H1 (cell line): ENCODE measurements around the gene CDC73. TPM values are rescaled to one million over a fixed set of nuclear protein-coding genes. Genes with fewer than 3 reads are reported as not detected.

Experiments
- CTCF ChIA-PET: fragments of 300-600 bp; sonication (Branson Sonifier 250); formaldehyde crosslinking; loops from one replicate; lab custom pipeline; 2021; ENCODE audit not compliant: partially characterized antibody; lab: Charles Lee
- POLR2A ChIA-PET: fragments of 300-600 bp; sonication (Branson Sonifier 250); formaldehyde crosslinking; loops from one replicate; lab custom pipeline; 2021; ENCODE audit warnings: inconsistent platforms; ENCODE audit not compliant: partially characterized antibody; lab: Charles Lee
- DNase-seq, 2 experiments: peaks; one replicate each; pipeline versions ENCODE4 v3.0.0 to v3.0.0-alpha.2; 2010 to 2022; ENCODE audit warnings: low spot score in 2 of 2, low read depth in 1 of 2, mixed read lengths in 1 of 2
- FAIRE-seq: peaks from 2 replicates; lab custom pipeline; 2011; peaks lifted over from hg19 to GRCh38; lab: Jason Lieb, UNC
- H2AFZ ChIP-seq: 2 replicates; pipeline ENCODE4 v1.8.1; 2012; ENCODE audit warnings: low read length, inconsistent platforms
- H2AK5ac ChIP-seq: 2 replicates; pipeline ENCODE4 v1.6.1; 2013; ENCODE audit warnings: low read depth, low read length
- H2BK120ac ChIP-seq: replicated peaks from 2 replicates; pipeline ENCODE3; 2013; ENCODE audit warnings: low read depth, low read length, inconsistent platforms
- H2BK12ac ChIP-seq: 2 replicates; pipeline ENCODE4 v1.6.1; 2013; ENCODE audit warnings: low read depth, low read length
- H2BK15ac ChIP-seq: 2 replicates; pipeline ENCODE4 v1.6.1; 2013; ENCODE audit warnings: low read length
- H2BK20ac ChIP-seq: 2 replicates; pipeline ENCODE4 v1.6.1; 2013; ENCODE audit warnings: low read length
- H2BK5ac ChIP-seq: 2 replicates; pipeline ENCODE4 v1.6.1; 2013; ENCODE audit warnings: low read depth, low read length
- H3K14ac ChIP-seq: 2 replicates; pipeline ENCODE4 v1.6.1; 2013; ENCODE audit warnings: inconsistent platforms; ENCODE audit not compliant: insufficient read length
- H3K18ac ChIP-seq: 2 replicates; pipeline ENCODE4 v1.6.1; 2013; ENCODE audit warnings: low read length; ENCODE audit errors: extremely low read depth
- H3K23ac ChIP-seq: 2 replicates; pipeline ENCODE4 v1.6.1; 2013; ENCODE audit warnings: inconsistent platforms; ENCODE audit not compliant: insufficient read length
- H3K23me2 ChIP-seq: 2 replicates; pipeline ENCODE4 v1.6.1; 2013; ENCODE audit warnings: low read depth, low read length
- H3K27ac ChIP-seq: 2 replicates; pipeline ENCODE4 v1.6.1; 2011; ENCODE audit warnings: low read depth, low read length, inconsistent platforms
- H3K27me3 ChIP-seq, 4 experiments: replicated peaks in 1 of 4; 1 replicate in 1 of 4; 2 replicates in 3 of 4; pipeline versions ENCODE4 v1.6.1 to v1.8.1; 2011 to 2013; ENCODE audit warnings: low read length in 3 of 4, mild to moderate bottlenecking in 3 of 4, inconsistent platforms in 2 of 4, mixed read lengths in 2 of 4, moderate library complexity in 1 of 4; ENCODE audit not compliant: control insufficient read depth in 3 of 4, insufficient read depth in 3 of 4; ENCODE audit errors: extremely low read depth in 1 of 4
- H3K36me3 ChIP-seq, 4 experiments: 2 replicates each; pipeline versions ENCODE4 v1.6.1 to v1.8.1; 2011 to 2013; ENCODE audit warnings: mild to moderate bottlenecking in 4 of 4, low read length in 3 of 4, moderate library complexity in 2 of 4, control low read depth in 1 of 4, inconsistent platforms in 1 of 4; ENCODE audit not compliant: insufficient read depth in 4 of 4, control insufficient read depth in 2 of 4
- H3K4ac ChIP-seq: replicated peaks from 2 replicates; pipeline ENCODE3; 2013; ENCODE audit warnings: low read length, low read depth, mixed read lengths, inconsistent platforms; ENCODE audit not compliant: insufficient read length
- H3K4me1 ChIP-seq, 4 experiments: replicated peaks in 1 of 4; 1 replicate in 1 of 4; 2 replicates in 3 of 4; pipeline versions ENCODE4 v1.6.1 to v1.8.1; 2011 to 2013; ENCODE audit warnings: low read length in 3 of 4, inconsistent platforms in 2 of 4, mixed read lengths in 1 of 4; ENCODE audit not compliant: insufficient read depth in 4 of 4, control insufficient read depth in 3 of 4
- H3K4me2 ChIP-seq, 2 experiments: 2 replicates each; pipeline versions ENCODE4 v1.6.1 to v1.8.1; 2011 to 2013; ENCODE audit warnings: low read depth in 2 of 2, low read length in 2 of 2, control low read depth in 1 of 2, inconsistent platforms in 1 of 2, mild to moderate bottlenecking in 1 of 2; ENCODE audit not compliant: insufficient read depth in 1 of 2
- H3K4me3 ChIP-seq, 4 experiments: fragments of 200-600, 300-600 bp in 1 of 4; sonication (generic), shearing (Covaris generic), sonication (Bioruptor Twin) in 1 of 4; 2 replicates each; pipeline versions ENCODE4 v1.5.1 to v1.8.1; 2011 to 2016; ENCODE audit warnings: low read length in 4 of 4, low read depth in 3 of 4, control low read depth in 2 of 4, inconsistent platforms in 2 of 4, mild to moderate bottlenecking in 2 of 4, mixed read lengths in 1 of 4, moderate library complexity in 1 of 4; ENCODE audit not compliant: insufficient read depth in 2 of 4; ENCODE audit errors: extremely low read depth in 1 of 4
- H3K56ac ChIP-seq: replicated peaks from 2 replicates; pipeline ENCODE3; 2013; ENCODE audit warnings: low read depth, mild to moderate bottlenecking, mixed read lengths, low read length, inconsistent platforms; ENCODE audit not compliant: insufficient read length
- H3K79me1 ChIP-seq: 2 replicates; pipeline ENCODE4 v1.6.1; 2013; ENCODE audit warnings: low read depth, low read length, control low read depth
- H3K79me2 ChIP-seq, 2 experiments: 2 replicates each; pipeline versions ENCODE4 v1.6.1 to v1.8.1; 2012 to 2013; ENCODE audit warnings: low read length in 2 of 2, mild to moderate bottlenecking in 2 of 2, inconsistent platforms in 1 of 2; ENCODE audit not compliant: insufficient read depth in 2 of 2, control insufficient read depth in 1 of 2
- H3K9ac ChIP-seq, 4 experiments: replicated peaks in 1 of 4; 1 replicate in 1 of 4; 2 replicates in 3 of 4; pipeline versions ENCODE4 v1.6.1 to v1.8.1; 2011 to 2013; ENCODE audit warnings: low read depth in 3 of 4, low read length in 3 of 4, control low read depth in 2 of 4, mild to moderate bottlenecking in 2 of 4, moderate library complexity in 2 of 4, inconsistent platforms in 1 of 4; ENCODE audit errors: extremely low read depth in 1 of 4
- H3K9me3 ChIP-seq, 2 experiments: 2 replicates each; pipeline versions ENCODE4 v1.6.1 to v1.8.1; 2012 to 2013; ENCODE audit warnings: mild to moderate bottlenecking in 2 of 2, moderate library complexity in 2 of 2, control low read depth in 1 of 2, inconsistent platforms in 1 of 2, low read depth in 1 of 2, low read length in 1 of 2, mixed read lengths in 1 of 2; ENCODE audit not compliant: insufficient read depth in 2 of 2
- H4K20me1 ChIP-seq, 2 experiments: replicated peaks in 1 of 2; 2 replicates each; pipeline versions ENCODE3 to v1.8.1; 2011 to 2013; ENCODE audit warnings: inconsistent platforms in 2 of 2, low read length in 2 of 2, mild to moderate bottlenecking in 1 of 2; ENCODE audit not compliant: insufficient read depth in 2 of 2, control insufficient read depth in 1 of 2
- H4K5ac ChIP-seq: 2 replicates; pipeline ENCODE4 v1.6.1; 2013; ENCODE audit warnings: low read length, low read depth, mixed read lengths, inconsistent platforms; ENCODE audit not compliant: insufficient read length
- H4K8ac ChIP-seq: 2 replicates; pipeline ENCODE4 v1.8.0; 2013; ENCODE audit warnings: mild to moderate bottlenecking, moderate library complexity, low read length, inconsistent platforms; ENCODE audit not compliant: insufficient read depth; ENCODE audit errors: extremely low read depth
- H4K91ac ChIP-seq: replicated peaks from 2 replicates; pipeline ENCODE3; 2013; ENCODE audit warnings: low read length, mixed read lengths, inconsistent platforms; ENCODE audit not compliant: insufficient read length
- BCL11A ChIP-seq, 2 experiments: IDR thresholded peaks; one replicate each; pipeline ENCODE4 v1.6.1; 2011; ENCODE audit warnings: low read depth in 2 of 2, low read length in 2 of 2, mild to moderate bottlenecking in 2 of 2
- BRCA1 ChIP-seq: IDR thresholded peaks from 2 replicates; pipeline ENCODE4 v1.6.1; 2012; ENCODE audit warnings: low read depth, low read length, improper control_type of control experiment
- CHD2 ChIP-seq: IDR thresholded peaks from 2 replicates; pipeline ENCODE4 v1.6.1; 2012; ENCODE audit warnings: low read length, improper control_type of control experiment
- CTBP2 ChIP-seq: IDR thresholded peaks from 2 replicates; pipeline ENCODE4 v1.7.0; 2011; ENCODE audit warnings: borderline replicate concordance, mild to moderate bottlenecking, moderate library complexity, mixed read lengths, low read length; ENCODE audit not compliant: insufficient read depth, insufficient read length
- JUND ChIP-seq: IDR thresholded peaks from 2 replicates; pipeline ENCODE4 v1.6.1; 2011; ENCODE audit warnings: mild to moderate bottlenecking, improper control_type of control experiment, low read length
- MAFK ChIP-seq: IDR thresholded peaks from 2 replicates; pipeline ENCODE4 v1.6.1; 2012; ENCODE audit warnings: low read depth, mild to moderate bottlenecking, improper control_type of control experiment, low read length
- RFX5 ChIP-seq: IDR thresholded peaks from 2 replicates; pipeline ENCODE4 v1.6.1; 2011; ENCODE audit warnings: low read depth, low read length, improper control_type of control experiment, borderline replicate concordance
- SIX5 ChIP-seq: IDR thresholded peaks from 2 replicates; pipeline ENCODE4 v1.6.1; 2011; ENCODE audit warnings: mild to moderate bottlenecking, low read depth, low read length
- SRF ChIP-seq: IDR thresholded peaks from 2 replicates; pipeline ENCODE4 v1.6.1; 2011; ENCODE audit warnings: mild to moderate bottlenecking, low read depth, low read length, moderate library complexity
- SUZ12 ChIP-seq: fragments of 200-600 bp; sonication (generic); IDR thresholded peaks from 2 replicates; pipeline ENCODE4 v1.6.1; 2012; ENCODE audit warnings: mild to moderate bottlenecking, inconsistent platforms, low read length, moderate library complexity, mixed read lengths
- WGBS, 2 experiments: shearing (Covaris generic) in 1 of 2; methylation state at CpG; one replicate each; pipeline versions ENCODE4 v1.1.6 to v1.1.7; 2013 to 2015; ENCODE audit warnings: low lambda C conversion rate in 2 of 2, mixed read lengths in 2 of 2, inconsistent platforms in 1 of 2, low coverage in 1 of 2, missing lambda C conversion rate in 1 of 2; ENCODE audit not compliant: insufficient replicate concordance in 2 of 2, insufficient coverage in 1 of 2, insufficient read length in 1 of 2; ENCODE audit errors: extremely low coverage in 1 of 2, missing lambda C conversion rate in 1 of 2; 5-methylcytosine and 5-hydroxymethylcytosine counted together
- polyA plus RNA-seq, 7 experiments: library from polyadenylated mRNA; depleted of rRNA in 3 of 7; stranded (reverse) in 5 of 7; unstranded in 2 of 7; fragments of >200 nt in 5 of 7; fragments of 200-250 nt in 2 of 7; gene quantifications; 1 replicate in 5 of 7; 2 replicates in 1 of 7; 4 replicates in 1 of 7; pipeline versions ENCODE4 v1.2.1 to v1.2.3, GENCODE V29; 2011 to 2013; ENCODE audit warnings: missing spikeins in 2 of 7, mixed read lengths in 2 of 7
- total RNA-seq: library from RNA; stranded (reverse); fragmentation: NEBNext Ultra II Directional; extraction: Animal tissue kit (Norgen Biotek cat#: 25700); gene quantifications from 2 replicates; pipeline ENCODE4 v1.2.1, GENCODE V29; 2021
- TF ChIP-seq, protein P1 (sequence below): IDR thresholded peaks from 2 replicates; pipeline ENCODE4 v1.6.1; 2012; ENCODE audit warnings: low read length, inconsistent platforms
- TF ChIP-seq, protein P2 (sequence below): IDR thresholded peaks from 2 replicates; pipeline ENCODE4 v1.6.1; 2011; ENCODE audit warnings: low read depth, mild to moderate bottlenecking, low read length; ENCODE audit not compliant: insufficient read depth

The CDC73 gene
- total and polyA plus RNA-seq, 2 of the 8 experiments (the other 6 are each of a cell fraction or from before 2014, with no cell fraction given), result 9.8 to 64.0 TPM

DNA sequence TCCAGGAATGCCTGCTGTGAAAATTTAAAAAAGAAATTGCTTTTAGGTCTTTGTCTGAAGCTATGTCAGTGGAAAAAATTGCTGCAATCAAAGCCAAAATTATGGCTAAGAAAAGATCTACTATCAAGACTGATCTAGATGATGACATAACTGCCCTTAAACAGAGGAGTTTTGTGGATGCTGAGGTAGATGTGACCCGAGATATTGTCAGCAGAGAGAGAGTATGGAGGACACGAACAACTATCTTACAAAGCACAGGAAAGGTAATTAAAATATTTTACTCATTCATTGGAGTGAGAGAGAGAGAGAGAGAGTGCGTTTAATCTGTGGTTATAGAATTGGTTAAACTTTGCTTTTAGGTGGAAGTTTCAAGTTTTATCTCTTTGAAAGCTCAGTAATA, 20.0 kb downstream of the CDC73 start:
- Histone ChIP-seq H3K79me1 (peaks cover 4% of the 10 kb centered on the region; the same call in 1 of the 2 replicates), H3K4me2 (no peak overlapping the region), H3K4me1 (peaks cover 0 to 8% (median 3%) of the 10 kb centered on the region in 4 experiments; a peak in 2 of 7 replicates), H3K23ac (no peak overlapping the region), H3K23me2 (no peaks in the 10 kb centered on the region), H3K27ac (no peak overlapping the region), H2BK20ac (no peak overlapping the region), H3K18ac (no peak overlapping the region), H3K79me2 (peaks cover 0 to 13% of the 10 kb centered on the region in 2 experiments; a peak in 2 of 4 replicates), H3K27me3 (no peaks in the 10 kb centered on the region), H4K91ac (no peak overlapping the region), H4K20me1 (no peaks in the 10 kb centered on the region), H3K4me3 (no peak overlapping the region), H3K56ac (no peak overlapping the region), H3K4ac (no peak overlapping the region), H2AFZ (no peak overlapping the region), H2BK5ac (no peak overlapping the region), H3K9me3 (no peaks in the 10 kb centered on the region), H2BK12ac (no peak overlapping the region), H3K36me3 (peaks cover 0 to 57% (median 13%) of the 10 kb centered on the region in 4 experiments; a peak in 6 of 8 replicates), H2AK5ac (no peak overlapping the region), H2BK15ac (no peak overlapping the region), H3K9ac (no peak overlapping the region), H4K8ac (no peak overlapping the region), H4K5ac (no peak overlapping the region), H3K14ac (no peak overlapping the region), H2BK120ac (no peak overlapping the region)
- WGBS, 2 experiments, result 90% methylated on average over 3 of the region's 3 CpGs; no CpG with 5 or more reads in 1 of the 2 experiments
- DNase-seq, result no peak
- no peak for FAIRE-seq
- CTCF ChIA-PET, result interaction anchor here (0.8 to 1.6 kb wide), 3 partner anchors 13 to 1614 kb away, joined by 3 to 4 read pairs (median 4); no protein-coding TSS in a partner anchor
- POLR2A ChIA-PET, result interaction anchor here (0.9 to 2.0 kb wide), 2 partner anchors 37 to 83 kb away, joined by 3 to 5 read pairs; partner anchors contain the start of genes GLRX2 and UCHL5
- TF ChIP-seq SUZ12 (no peak), MAFK (no peak), JUND (no peak), RFX5 (no peak), SIX5 (no peak), BRCA1 (no peak), CTBP2 (no peak), BCL11A (IDR thresholded peaks at IDR 0.05; ENCODE audit: low read depth in 2 of 2, low read length in 2 of 2) (no peak), CHD2 (no peak), SRF (no peak)
- TF ChIP-seq, protein P1, sequence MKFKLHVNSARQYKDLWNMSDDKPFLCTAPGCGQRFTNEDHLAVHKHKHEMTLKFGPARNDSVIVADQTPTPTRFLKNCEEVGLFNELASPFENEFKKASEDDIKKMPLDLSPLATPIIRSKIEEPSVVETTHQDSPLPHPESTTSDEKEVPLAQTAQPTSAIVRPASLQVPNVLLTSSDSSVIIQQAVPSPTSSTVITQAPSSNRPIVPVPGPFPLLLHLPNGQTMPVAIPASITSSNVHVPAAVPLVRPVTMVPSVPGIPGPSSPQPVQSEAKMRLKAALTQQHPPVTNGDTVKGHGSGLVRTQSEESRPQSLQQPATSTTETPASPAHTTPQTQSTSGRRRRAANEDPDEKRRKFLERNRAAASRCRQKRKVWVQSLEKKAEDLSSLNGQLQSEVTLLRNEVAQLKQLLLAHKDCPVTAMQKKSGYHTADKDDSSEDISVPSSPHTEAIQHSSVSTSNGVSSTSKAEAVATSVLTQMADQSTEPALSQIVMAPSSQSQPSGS, result no peak
- TF ChIP-seq, protein P2, sequence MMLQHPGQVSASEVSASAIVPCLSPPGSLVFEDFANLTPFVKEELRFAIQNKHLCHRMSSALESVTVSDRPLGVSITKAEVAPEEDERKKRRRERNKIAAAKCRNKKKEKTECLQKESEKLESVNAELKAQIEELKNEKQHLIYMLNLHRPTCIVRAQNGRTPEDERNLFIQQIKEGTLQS, result no peak
